Neuron (in vitro differentiated cells): ENCODE data around the gene TRPM4.
A peak's percentile ranks its signal among the peaks of the same experiment; 100 is the strongest.
"Not testable (repeated sequence)": the region's sequence is repeated elsewhere in the genome, so short reads cannot be mapped to it uniquely, and the experiment has no call there.

Experiments used
- H2AFZ ChIP-seq: one replicate; pipeline ENCODE4 v1.6.1; 2013; ENCODE audit warnings: low read depth, mild to moderate bottlenecking, inconsistent platforms, low read length, moderate library complexity
- H3K27me3 ChIP-seq: one replicate; pipeline ENCODE4 v1.6.1; 2013; ENCODE audit warnings: low read length; ENCODE audit not compliant: insufficient read depth
- H3K36me3 ChIP-seq: one replicate; pipeline ENCODE4 v1.6.1; 2013; ENCODE audit warnings: low read length; ENCODE audit not compliant: insufficient read depth
- H3K4me1 ChIP-seq: one replicate; pipeline ENCODE4 v1.6.1; 2013; ENCODE audit warnings: low read length; ENCODE audit not compliant: insufficient read depth
- H3K4me3 ChIP-seq: 2 replicates; pipeline ENCODE4 v1.5.1; 2013; ENCODE audit warnings: mild to moderate bottlenecking, low read length, moderate library complexity
- H3K9me3 ChIP-seq: one replicate; pipeline ENCODE4 v1.6.1; 2013; ENCODE audit warnings: low read length

Gene TRPM4

DNA sequence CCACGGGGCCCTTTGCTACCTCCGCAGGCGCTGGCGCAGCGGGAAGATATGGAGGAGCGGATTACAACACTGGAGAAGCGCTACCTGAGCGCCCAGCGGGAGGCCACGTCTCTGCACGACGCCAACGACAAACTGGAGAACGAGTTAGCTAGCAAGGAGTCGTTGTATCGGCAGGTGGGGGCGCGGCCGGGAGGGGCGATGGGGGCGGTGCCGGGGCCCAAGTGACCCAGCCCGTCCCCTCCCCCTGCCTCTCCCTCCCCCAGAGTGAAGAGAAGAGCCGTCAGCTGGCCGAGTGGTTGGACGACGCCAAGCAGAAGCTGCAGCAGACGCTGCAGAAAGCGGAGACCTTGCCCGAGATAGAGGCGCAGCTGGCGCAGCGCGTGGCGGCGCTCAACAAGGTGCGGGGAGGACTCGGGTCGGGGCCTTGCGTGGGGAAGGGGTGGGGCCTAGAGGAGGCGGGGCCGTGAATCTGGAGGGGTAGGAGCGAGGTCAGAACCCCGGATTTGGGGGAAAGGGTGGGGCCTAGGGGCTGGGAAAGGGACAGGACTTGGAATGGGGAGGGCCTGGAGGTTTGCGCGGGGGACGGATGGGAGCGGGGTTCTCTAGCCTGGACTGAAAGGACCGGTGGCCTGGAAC, 24.5 kb upstream of the TRPM4 start:
- Histone ChIP-seq H3K27me3 (no peaks in the 10 kb centered on the region), H3K36me3 (peaks cover 16% of the 10 kb centered on the region), H3K4me1 (peaks cover 5% of the 10 kb centered on the region), H3K4me3 (no peak overlapping the region), H3K9me3 (peaks cover 16% of the 10 kb centered on the region), H2AFZ (no peak overlapping the region)

DNA sequence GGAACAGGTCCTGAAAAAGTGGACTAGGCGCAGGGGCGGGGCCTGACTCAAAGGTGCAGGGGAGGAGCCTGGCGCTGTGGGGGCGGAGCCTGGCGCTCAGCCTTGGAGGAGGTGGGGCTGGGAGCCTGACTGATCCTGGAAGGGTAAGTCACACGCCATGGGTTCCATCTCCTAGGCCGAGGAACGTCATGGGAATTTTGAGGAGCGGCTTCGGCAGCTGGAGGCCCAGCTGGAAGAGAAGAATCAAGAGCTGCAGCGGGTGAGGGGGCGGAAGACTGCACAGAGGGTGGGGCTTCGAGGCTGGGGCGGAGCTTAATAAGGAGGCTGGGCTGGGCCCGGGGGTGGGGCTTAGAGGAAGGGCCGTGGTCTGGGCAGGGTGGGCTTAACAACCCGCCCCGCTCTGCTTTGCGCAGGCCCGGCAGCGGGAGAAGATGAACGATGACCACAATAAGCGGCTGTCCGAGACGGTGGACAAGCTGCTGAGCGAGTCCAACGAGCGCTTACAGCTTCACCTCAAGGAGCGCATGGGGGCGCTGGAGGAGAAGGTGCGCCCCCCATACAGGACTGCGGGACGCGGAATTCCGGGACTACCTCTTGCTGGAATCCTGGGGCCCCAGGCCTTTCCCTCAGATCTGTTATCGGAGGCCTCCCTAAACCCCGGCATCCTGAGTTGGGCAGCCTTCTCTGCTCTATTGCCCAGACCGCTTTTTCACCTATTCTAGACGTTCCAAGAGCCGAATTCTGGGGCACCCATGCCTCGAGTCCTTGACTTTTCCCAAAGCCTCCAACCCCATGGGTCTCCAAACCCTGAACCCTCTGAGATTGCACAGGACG, 23.8 kb upstream of the TRPM4 start:
- no peaks in the 10 kb centered on the region for H3K27me3 ChIP-seq
- H3K9me3 ChIP-seq = peaks cover 16% of the 10 kb centered on the region
- H3K36me3 ChIP-seq = peaks cover 16% of the 10 kb centered on the region
- no peak overlapping the region for H2AFZ ChIP-seq
- no peak overlapping the region for H3K4me3 ChIP-seq
- peaks cover under 1% of the 10 kb centered on the region for H3K4me1 ChIP-seq

GRCh38 chr19:49135686-49136085, 21.9 kb upstream of the TRPM4 start:
- Histone ChIP-seq H3K4me3 (no peak overlapping the region), H3K36me3 (peaks cover 16% of the 10 kb centered on the region), H3K27me3 (no peaks in the 10 kb centered on the region), H3K9me3 (peaks cover 14% of the 10 kb centered on the region), H3K4me1 (no peaks in the 10 kb centered on the region), H2AFZ (no peak overlapping the region)

DNA sequence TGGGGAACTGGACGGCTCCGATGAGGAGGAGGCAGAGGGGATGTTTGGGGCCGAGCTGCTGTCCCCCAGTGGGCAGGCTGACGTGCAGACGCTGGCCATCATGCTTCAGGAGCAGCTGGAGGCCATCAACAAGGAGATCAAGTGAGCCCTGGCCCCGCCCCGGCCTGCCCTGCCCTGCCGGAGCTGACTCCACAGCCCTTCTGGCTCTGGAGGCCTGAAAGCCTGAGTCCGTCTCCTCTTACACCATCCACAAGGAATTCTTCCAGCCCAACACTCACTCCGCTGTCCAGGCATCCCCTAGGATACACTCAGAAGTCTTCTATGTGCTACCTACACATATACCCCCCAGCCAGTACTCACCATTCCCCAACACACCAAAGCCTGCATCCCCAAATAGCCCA, 20.8 kb upstream of the TRPM4 start:
- H3K4me3 ChIP-seq = no peak overlapping the region
- peaks cover 14% of the 10 kb centered on the region for H3K9me3 ChIP-seq
- no peaks in the 10 kb centered on the region for H3K4me1 ChIP-seq
- peaks cover 16% of the 10 kb centered on the region for H3K36me3 ChIP-seq
- H3K27me3 ChIP-seq = no peaks in the 10 kb centered on the region
- H2AFZ ChIP-seq = no peak overlapping the region

DNA sequence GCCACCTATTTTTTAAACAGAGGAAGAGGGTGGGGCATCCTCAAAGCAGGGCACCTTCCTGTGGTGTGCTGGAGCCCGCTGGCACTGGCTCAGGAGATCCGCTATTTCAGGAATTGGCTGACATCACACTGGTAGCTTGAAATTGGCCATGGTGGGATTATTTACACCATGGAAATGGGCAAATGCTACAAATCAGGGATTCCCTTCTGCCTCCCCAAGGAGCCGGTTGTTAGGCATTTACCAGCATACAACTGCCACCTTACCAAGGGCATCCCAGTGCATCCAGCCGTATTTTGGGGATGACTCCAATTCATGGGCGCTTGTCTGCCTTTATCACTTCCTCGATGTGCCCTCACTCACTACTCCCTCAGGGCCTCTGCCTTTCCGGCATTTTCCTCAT, 16.6 kb upstream of the TRPM4 start:
- no peak overlapping the region for H2AFZ ChIP-seq
- no peaks in the 10 kb centered on the region for H3K27me3 ChIP-seq
- no peak overlapping the region for H3K4me3 ChIP-seq
- H3K36me3 ChIP-seq = peaks cover 2% of the 10 kb centered on the region
- peaks cover 7% of the 10 kb centered on the region for H3K9me3 ChIP-seq
- peaks cover 10% of the 10 kb centered on the region for H3K4me1 ChIP-seq

- Histone ChIP-seq H2AFZ (no peak overlapping the region), H3K9me3 (peaks cover 3% of the 10 kb centered on the region), H3K36me3 (no peaks in the 10 kb centered on the region), H3K27me3 (no peaks in the 10 kb centered on the region), H3K4me1 (peaks cover 10% of the 10 kb centered on the region), H3K4me3 (no peak overlapping the region)
Observed at GRCh38 chr19:49141352-49141751, 16.2 kb upstream of the TRPM4 start.

GRCh38 chr19:49142866-49143335, 14.7 kb upstream of the TRPM4 start:
- H3K9me3 ChIP-seq = no peaks in the 10 kb centered on the region
- H3K4me1 ChIP-seq = peaks cover 10% of the 10 kb centered on the region
- peak overlapping the region; percentile 56 for H3K4me3 ChIP-seq

DNA sequence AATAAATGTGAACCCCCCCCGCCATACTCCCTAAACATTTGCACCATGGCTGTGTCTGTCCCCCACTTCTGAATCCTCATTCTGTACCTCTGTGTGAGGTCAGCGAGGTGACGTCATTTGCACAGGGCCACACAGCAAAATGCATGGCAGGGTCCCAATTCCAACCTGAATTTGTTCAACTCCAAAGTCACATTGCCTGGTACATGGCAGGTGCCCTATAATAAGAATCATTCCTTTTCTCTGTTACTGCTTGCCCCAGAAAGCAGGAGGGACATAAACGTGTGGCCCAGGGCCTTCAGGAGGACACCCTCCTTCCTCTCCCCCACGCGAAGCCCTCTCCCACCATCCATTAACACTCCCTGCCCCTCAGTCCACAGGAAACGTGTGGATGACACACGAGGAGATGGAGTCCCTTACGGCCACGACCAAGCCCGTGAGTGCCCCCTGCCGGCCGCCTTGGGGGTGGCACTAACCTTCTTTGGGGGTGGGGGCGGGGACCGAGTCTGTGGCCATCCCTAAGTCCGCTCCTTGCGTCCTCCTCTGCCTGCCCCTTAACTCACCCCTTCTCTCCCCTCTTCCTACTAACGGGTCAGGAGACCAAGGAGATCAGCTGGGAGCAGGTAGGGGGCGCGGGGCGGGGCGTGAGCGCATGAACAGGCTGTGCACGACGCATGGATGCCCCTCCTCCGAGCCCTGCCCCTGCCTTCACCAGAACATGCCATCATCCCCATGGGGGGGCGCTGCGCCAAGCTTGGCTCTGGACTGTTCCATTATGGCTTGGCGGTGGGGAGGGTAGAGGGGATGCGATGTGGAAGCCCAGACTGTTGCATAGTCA, 11.8 kb upstream of the TRPM4 start:
- Histone ChIP-seq H3K36me3 (no peaks in the 10 kb centered on the region), H3K27me3 (no peaks in the 10 kb centered on the region), H3K9me3 (no peaks in the 10 kb centered on the region), H2AFZ (no peak overlapping the region), H3K4me1 (peaks cover 26% of the 10 kb centered on the region), H3K4me3 (peak overlapping the region; percentile 23)

More at GRCh38 chr19:49142866-49143335, 14.7 kb upstream of the TRPM4 start:
- Histone ChIP-seq H3K27me3 (no peaks in the 10 kb centered on the region), H2AFZ (peak overlapping the region; percentile 10), H3K36me3 (no peaks in the 10 kb centered on the region)

DNA sequence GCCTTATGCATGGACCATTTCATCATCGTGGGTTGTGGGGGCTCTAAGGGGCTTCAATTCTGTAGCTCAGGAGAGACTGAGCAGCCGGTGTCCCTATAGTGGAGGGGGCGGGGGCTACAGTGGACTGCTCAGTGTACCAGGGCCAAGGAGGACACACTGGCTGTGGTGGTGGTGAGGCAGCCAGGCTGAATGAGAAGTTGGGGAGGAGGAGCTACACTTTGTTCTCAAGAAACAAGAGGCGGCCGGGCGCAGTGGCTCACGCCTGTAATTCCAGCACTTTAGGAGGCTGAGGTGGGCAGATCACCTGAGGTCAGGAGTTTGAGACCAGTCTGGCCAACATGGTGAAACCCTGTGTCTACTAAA, 11.2 kb upstream of the TRPM4 start:
- not testable (repeated sequence) for H3K27me3 ChIP-seq, H2AFZ ChIP-seq, H3K4me3 ChIP-seq, H3K9me3 ChIP-seq, H3K36me3 ChIP-seq
- peaks cover 30% of the 10 kb centered on the region for H3K4me1 ChIP-seq

- Histone ChIP-seq H3K27me3 (no peaks in the 10 kb centered on the region), H2AFZ (no peak overlapping the region), H3K9me3 (no peaks in the 10 kb centered on the region), H3K36me3 (no peaks in the 10 kb centered on the region), H3K4me1 (peaks cover 21% of the 10 kb centered on the region), H3K4me3 (no peak overlapping the region)
Observed at GRCh38 chr19:49148044-49148682, 9.4 kb upstream of the TRPM4 start.

DNA sequence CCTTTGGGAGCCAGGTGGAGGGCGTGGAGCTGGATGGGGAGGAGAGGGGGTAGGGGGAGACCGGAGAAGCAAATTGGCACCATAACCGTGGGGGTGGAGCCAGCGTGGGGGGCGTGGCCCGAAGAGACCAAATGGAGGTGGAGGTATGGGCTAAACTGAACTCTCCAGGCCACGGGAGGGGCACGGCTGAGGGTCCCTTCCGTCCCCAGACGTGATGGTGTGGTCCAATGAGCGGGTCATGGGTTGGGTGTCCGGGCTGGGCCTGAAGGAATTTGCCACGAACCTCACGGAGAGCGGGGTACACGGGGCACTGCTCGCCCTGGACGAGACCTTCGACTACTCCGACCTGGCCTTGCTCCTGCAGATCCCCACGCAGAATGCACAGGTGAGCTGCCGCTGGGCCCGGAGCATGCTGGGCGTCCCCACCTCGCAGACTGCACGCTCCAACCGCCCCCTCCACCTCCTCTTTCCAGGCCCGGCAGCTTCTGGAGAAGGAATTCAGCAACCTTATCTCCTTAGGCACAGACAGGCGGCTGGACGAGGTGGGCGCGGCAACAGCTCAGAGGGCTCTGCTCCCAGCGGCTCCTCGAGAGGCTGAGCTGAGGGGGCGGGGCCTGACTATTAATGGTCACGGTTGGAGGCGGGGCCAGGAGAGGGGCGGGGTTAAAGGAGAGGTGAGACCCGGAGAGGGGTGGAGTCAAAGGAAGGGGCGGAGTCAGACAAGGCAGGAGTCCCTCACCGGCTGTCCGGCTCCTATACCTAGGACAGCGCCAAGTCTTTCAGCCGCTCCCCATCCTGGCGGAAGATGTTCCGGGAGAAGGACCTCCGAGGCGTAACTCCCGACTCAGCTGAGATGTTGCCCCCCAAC, 8.6 kb upstream of the TRPM4 start:
- H2AFZ ChIP-seq = peak overlapping the region; percentile 62
- no peaks in the 10 kb centered on the region for H3K36me3 ChIP-seq
- no peaks in the 10 kb centered on the region for H3K27me3 ChIP-seq
- H3K9me3 ChIP-seq = peaks cover 2% of the 10 kb centered on the region
- H3K4me1 ChIP-seq = peaks cover 20% of the 10 kb centered on the region
- peak overlapping the region; percentile 96 for H3K4me3 ChIP-seq

DNA sequence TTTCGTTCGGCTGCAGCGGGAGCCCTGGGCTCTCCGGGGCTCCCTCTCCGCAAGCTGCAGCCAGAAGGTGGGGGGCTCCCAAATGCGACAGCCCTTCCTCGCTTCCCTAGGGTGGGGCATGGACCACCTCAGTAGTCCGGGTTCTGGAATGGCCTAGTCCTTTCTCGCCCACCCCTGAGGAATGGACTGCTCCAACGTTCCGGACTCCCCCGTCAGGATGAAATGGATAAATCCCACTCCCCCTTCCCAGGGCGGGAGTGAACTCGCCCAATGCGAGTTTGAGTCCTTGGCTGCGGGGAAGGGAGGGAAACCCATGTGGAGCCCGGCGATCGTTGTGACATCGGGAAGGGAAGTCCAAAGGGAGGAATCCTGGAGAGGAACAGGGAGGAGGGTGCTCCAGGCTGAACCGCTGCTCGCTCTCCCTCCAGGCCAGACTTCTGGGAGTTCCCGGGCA, 7.9 kb upstream of the TRPM4 start:
- H3K27me3 ChIP-seq = no peaks in the 10 kb centered on the region
- H3K36me3 ChIP-seq = no peaks in the 10 kb centered on the region
- peak overlapping the region; percentile 62 for H2AFZ ChIP-seq
- peak overlapping the region; percentile 96 for H3K4me3 ChIP-seq
- peaks cover 5% of the 10 kb centered on the region for H3K9me3 ChIP-seq
- peaks cover 23% of the 10 kb centered on the region for H3K4me1 ChIP-seq
